Adrenal gland (tissue), 12 donors: ENCODE data around the gene DPM2. TPM values are rescaled to one million over a fixed set of nuclear protein-coding genes. Genes with fewer than 3 reads are reported as not detected.
A peak's percentile ranks its signal among the peaks of the same experiment; 100 is the strongest.

Source experiments
- DNase-seq, 7 donors: peaks; one replicate each; pipeline ENCODE4 v3.0.0-alpha.2; 2019 to 2020
- H3K27ac ChIP-seq, 5 donors: fragments of 200-600 bp; sonication (generic) in 4 of 5; 1 replicate in 3 of 5; 2 replicates in 2 of 5; pipeline versions ENCODE4 v1.5.1 to v1.8.0; 2016 to 2020; ENCODE audit warnings: mild to moderate bottlenecking in 1 of 5
- H3K27me3 ChIP-seq: fragments of 200-600 bp; 2 replicates; pipeline ENCODE4 v1.8.0; 2021
- H3K36me3 ChIP-seq, 2 donors: fragments of 200-600 bp; replicated peaks in 1 of 2; 1 replicate in 1 of 2; 2 replicates in 1 of 2; pipeline versions ENCODE4 v1.5.1 to v1.8.0; 2018 to 2022
- H3K4me1 ChIP-seq, 2 donors: fragments of 200-600 bp; replicated peaks in 1 of 2; 1 replicate in 1 of 2; 2 replicates in 1 of 2; pipeline versions ENCODE4 v1.5.1 to v1.8.0; 2018 to 2021
- H3K4me3 ChIP-seq, 4 donors: fragments of 200-600 bp; sonication (generic) in 3 of 4; one replicate each; pipeline ENCODE4 v1.5.1; 2016 to 2018
- H3K9me3 ChIP-seq, 3 donors: fragments of 200-600 bp; sonication (generic) in 1 of 3; replicated peaks in 1 of 3; 1 replicate in 2 of 3; 2 replicates in 1 of 3; pipeline versions ENCODE4 v1.5.1 to v1.8.0; 2016 to 2021
- CTCF ChIP-seq, 6 experiments: fragments of 450-650 bp in 4 of 6; fragments of 200-600 bp in 2 of 6; sonication (generic) in 1 of 6; IDR thresholded peaks; 1 replicate in 5 of 6; 2 replicates in 1 of 6; pipeline versions ENCODE4 v1.5.1 to v1.8.0; 2016 to 2021; ENCODE audit warnings: antibody characterized with exemption in 6 of 6, mild to moderate bottlenecking in 2 of 6, moderate library complexity in 1 of 6
- POLR2A ChIP-seq, 2 donors: fragments of 450-650 bp; IDR thresholded peaks; one replicate each; pipeline ENCODE4 v1.6.1; 2017; ENCODE audit warnings: antibody characterized with exemption in 2 of 2, mild to moderate bottlenecking in 2 of 2, moderate library complexity in 1 of 2
- WGBS, 4 donors: extraction: QIAGEN DNeasy Blood & Tissue Kit in 2 of 4; methylation state at CpG; one replicate each; pipeline versions ENCODE4 v1.1.5 to v1.1.7; 2013 to 2017; 5-methylcytosine and 5-hydroxymethylcytosine counted together
- intact Hi-C, 2 donors: fragments of 100-400 bp; cut with DNase I; formaldehyde crosslinking; loops; one replicate each; pipeline versions ENCODE4 v1.14.1 to v1.15.0; 2022 to 2023
- polyA plus RNA-seq, 3 donors: library from polyadenylated mRNA; stranded (reverse); fragments of 200-250 nt in 2 of 3; fragments of 350-450 nt in 1 of 3; fragmentation: Illumina TruSeq in 1 of 3; extraction: RNeasy Lipid Tissue Mini Kit (QIAGEN cat#74804) in 1 of 3; gene quantifications; one replicate each; pipeline ENCODE4 v1.2.3, GENCODE V29; 2013 to 2014
- total RNA-seq, 9 donors: library from RNA; depleted of rRNA in 4 of 9; stranded (reverse); fragments of >200 nt in 4 of 9; fragments of 120-200 nt in 1 of 9; fragmentation: NEBNext Ultra II Directional in 1 of 9; extraction: Animal tissue kit (Norgen Biotek cat#: 25700) in 1 of 9; gene quantifications; one replicate each; pipeline versions ENCODE4 v1.1.0 to v1.2.4, GENCODE V29; 2013 to 2023
- donor health status: healthy with polysubstance abuse.
- donor health status: Bipolar disorder and iron deficiency.
- donor health status: DM: yes; HTN: yes; CAD: no.
- donor health status: DM: no; HTN: no; CAD: no.
- donor health status: DM: no; HTN: no; CAD: no.
- donor health status: DM: yes; HTN: yes; CAD: no.

The DPM2 gene
- total and polyA plus RNA-seq, 12 donors: 18.4 to 46.8 (median 33.5) TPM

- no peak for DNase-seq
- Histone ChIP-seq H3K27ac (no peak overlapping the region), H3K4me1 (peaks cover 18 to 30% of the 10 kb centered on the region in 2 donors), H3K27me3 (no peaks in the 10 kb centered on the region), H3K9me3 (no peaks in the 10 kb centered on the region), H3K4me3 (no peak overlapping the region), H3K36me3 (peaks cover 0 to 40% of the 10 kb centered on the region in 2 donors)
- intact Hi-C loops: loop anchor here (5.0 kb wide), 2 partner anchors 37 to 182 kb away; no protein-coding TSS in a partner anchor
- WGBS, 4 donors: 87 to 95% (median 91%) methylated on average over 4 of the region's 4 CpGs
- TF ChIP-seq POLR2A (IDR thresholded peaks at IDR 0.05) (no peak), CTCF (IDR thresholded peaks at IDR 0.05) (no peak)
Measured at GRCh38 chr9:127940593-127940992, 2.9 kb upstream of the DPM2 start.

GRCh38 chr9:127938298-127938690 is 640 bp upstream of the DPM2 start:
- intact Hi-C loops: no loop called here
- peak in 2 of 7 donors; percentile 68 to 79 for DNase-seq
- TF ChIP-seq POLR2A (IDR thresholded peaks at IDR 0.05) (no peak), CTCF (IDR thresholded peaks at IDR 0.05) (no peak)
- H3K4me3 ChIP-seq: peak overlapping the region in 2 of 4 donors; percentile 57 to 71
- H3K4me1 ChIP-seq: peaks cover 18 to 31% of the 10 kb centered on the region in 2 donors
- H3K27ac ChIP-seq: peak overlapping the region in 4 of 5 donors; percentile 5 to 84 (median 38)
- H3K9me3 ChIP-seq: no peaks in the 10 kb centered on the region
- 25 to 54% (median 33%) methylated on average over 20 to 25 of the region's 25 CpGs for WGBS, 4 donors
- no peaks in the 10 kb centered on the region for H3K27me3 ChIP-seq
- peaks cover 0 to 17% of the 10 kb centered on the region in 2 donors for H3K36me3 ChIP-seq

GRCh38 chr9:127937056-127937387 is 632 bp downstream of the DPM2 start:
- no peak for DNase-seq
- no peak for TF ChIP-seq CTCF (IDR thresholded peaks at IDR 0.05)
- H3K4me1 ChIP-seq: peaks cover 18 to 25% of the 10 kb centered on the region in 2 donors
- H3K27ac ChIP-seq: peak overlapping the region in 1 of 5 donors; percentile 84
- 8 to 15% (median 12%) methylated on average over 3 to 7 of the region's 7 CpGs for WGBS, 4 donors
- intact Hi-C loops: no loop called here
- no peaks in the 10 kb centered on the region for H3K27me3 ChIP-seq
- H3K4me3 ChIP-seq: peak overlapping the region in 3 of 4 donors; percentile 27 to 71 (median 57)
- peaks cover 0 to 5% of the 10 kb centered on the region in 2 donors for H3K36me3 ChIP-seq
- H3K9me3 ChIP-seq: no peaks in the 10 kb centered on the region

GRCh38 chr9:127936347-127936852 is 1.3 kb downstream of the DPM2 start:
- Histone ChIP-seq H3K27me3 (no peaks in the 10 kb centered on the region), H3K4me1 (peaks cover 22 to 31% of the 10 kb centered on the region in 2 donors), H3K36me3 (no peaks in the 10 kb centered on the region), H3K27ac (no peak overlapping the region), H3K4me3 (peak overlapping the region in 1 of 4 donors; percentile 71), H3K9me3 (no peaks in the 10 kb centered on the region)
- TF ChIP-seq POLR2A (IDR thresholded peaks at IDR 0.05) (no peak), CTCF (IDR thresholded peaks at IDR 0.05) (no peak)
- DNase-seq: no peak
- intact Hi-C loops: no loop called here
- 77 to 81% (median 79%) methylated on average over 14 of the region's 14 CpGs for WGBS, 4 donors
